Kasumi-1 (cell line): Measurements from ENCODE around the gene PLCB2.

Experiments used
- DNase-seq, 2 experiments: peaks; one replicate each; lab custom pipeline; 2025; lab: John Stamatoyannopoulos, UW

The PLCB2 gene

DNA sequence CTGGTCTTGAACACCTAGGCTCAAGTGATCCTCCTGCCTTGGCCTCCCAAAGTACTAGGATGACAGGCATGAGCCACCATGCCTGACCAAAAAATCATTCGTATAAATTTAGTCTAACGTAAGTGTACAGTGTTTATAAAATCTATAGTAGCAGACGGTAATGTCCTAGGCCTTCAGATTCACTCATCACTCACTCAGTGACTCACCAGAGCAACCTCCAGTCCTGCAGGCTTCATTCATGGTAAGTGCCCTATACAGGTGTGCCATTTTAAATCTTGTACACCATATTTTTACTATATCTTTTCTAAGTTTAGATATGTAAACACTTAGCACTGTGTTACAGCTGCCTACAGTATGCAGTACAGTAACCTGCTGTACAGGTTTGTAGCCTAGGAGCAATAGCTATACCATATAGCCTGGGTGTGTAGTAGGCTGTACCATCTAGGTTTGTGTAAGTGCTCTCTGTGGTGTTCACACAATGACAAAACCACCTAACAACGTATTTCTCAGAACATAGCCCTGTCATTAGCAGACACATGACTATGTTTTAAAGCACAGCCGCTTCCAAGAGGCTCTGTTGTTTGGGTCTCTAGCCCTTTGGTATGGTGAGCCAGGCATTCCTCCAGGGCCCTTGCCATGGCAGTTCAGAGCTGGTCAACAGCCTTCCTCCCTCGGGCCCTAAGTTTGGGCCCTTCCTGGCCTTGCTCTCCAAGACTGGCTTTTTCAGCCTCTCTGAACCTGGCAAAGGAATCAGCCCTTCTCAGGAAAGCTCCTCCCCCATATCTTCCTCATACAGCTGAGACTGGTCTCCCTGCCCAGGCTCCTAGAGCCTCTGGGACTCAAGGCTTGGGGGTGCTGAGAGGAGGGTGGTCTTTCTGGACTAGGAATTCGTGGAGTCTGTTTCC lies 34.9 kb upstream of the PLCB2 start:
- DNase-seq: no peak

DNA sequence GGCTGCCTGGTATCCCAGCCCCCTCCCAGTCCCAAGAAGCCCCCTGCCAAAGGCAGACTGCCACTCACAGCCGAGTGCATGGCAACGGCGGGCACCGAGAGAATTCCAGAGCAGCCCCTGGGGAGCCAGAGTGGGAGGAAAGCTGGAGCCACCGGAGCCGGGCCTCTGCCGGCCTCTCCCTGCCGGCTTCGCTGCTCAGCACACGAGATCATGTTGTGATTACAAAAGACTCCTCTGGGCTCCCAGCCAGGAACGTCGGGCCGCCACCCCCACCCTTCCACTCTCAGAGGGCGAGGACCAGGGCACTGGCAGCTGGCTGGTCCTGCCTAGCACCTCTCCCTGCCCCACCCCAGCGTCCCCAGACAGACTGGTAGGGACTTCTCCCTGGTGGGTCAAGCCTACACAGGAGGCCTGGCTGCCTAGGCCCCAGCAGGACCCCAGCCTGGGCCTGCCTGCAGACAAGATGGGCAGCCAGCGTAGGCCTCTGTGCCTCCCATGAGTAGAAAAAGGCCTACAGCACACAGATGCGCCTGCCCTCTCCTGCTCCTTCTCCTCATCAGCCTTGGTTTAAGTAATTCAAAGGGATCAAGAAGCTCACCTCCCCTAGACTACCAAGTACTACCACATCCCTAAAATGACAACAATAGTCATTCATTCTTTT lies 33.1 kb upstream of the PLCB2 start, which contains the start of gene CCDC9B:
CCDC9B (minus strand) TSS at position 200 of the 661 bp plus-strand sequence; CDS start at position 80, 120 bp downstream.
- peak in 1 of 2 experiments; percentile 28 for DNase-seq

DNA sequence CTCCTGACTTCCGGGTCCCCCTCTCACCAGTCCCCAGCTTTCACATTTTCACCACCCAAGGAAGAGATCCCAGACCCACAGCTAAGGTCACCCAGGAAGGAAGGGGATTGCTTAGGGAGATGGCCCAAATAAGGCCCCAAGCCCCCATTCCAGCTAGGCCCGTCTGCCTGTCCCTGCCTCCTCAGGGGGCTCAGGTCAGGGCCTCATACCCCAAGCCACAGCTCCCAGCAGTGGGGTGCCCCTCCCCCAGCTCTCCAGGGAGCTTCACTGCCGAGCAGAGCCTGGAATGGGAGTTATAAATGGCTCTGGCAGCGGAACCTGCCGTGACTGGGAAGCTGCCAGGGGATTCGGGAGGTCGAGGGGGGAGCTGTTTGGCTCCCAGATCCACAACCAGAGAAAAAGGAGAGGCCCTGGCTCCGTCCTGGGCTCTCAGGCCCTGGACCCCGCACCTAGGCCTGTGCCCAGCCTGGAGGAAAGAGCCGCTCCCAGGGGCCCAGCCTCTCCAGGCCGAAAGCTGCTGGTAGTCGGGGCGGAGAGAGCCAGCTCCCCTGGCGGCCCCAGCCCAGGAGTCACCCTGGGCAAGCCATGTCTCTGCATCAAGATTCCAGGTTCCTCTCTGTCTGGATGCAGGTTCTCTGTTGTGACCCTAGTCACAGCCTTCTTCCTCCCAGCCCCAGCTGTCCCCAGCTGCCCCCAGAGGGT lies 32.5 kb upstream of the PLCB2 start:
- DNase-seq: no peak

DNA sequence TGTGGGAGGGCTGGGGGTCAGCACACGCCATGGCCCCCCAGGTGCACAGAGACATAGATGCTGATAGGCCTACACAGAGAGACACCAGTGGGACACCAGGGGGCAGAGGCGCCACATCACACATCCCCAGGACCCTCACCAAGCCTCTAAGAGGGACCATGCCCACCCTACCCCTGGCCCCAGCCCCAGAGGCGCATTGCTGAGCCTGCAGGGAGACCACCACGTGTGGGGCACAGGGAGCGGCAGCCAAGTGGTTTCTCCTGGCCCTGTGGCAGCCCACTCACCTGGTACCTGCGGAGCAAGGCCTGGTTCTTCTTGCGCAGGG lies 31.8 kb upstream of the PLCB2 start:
- DNase-seq: no peak

DNA sequence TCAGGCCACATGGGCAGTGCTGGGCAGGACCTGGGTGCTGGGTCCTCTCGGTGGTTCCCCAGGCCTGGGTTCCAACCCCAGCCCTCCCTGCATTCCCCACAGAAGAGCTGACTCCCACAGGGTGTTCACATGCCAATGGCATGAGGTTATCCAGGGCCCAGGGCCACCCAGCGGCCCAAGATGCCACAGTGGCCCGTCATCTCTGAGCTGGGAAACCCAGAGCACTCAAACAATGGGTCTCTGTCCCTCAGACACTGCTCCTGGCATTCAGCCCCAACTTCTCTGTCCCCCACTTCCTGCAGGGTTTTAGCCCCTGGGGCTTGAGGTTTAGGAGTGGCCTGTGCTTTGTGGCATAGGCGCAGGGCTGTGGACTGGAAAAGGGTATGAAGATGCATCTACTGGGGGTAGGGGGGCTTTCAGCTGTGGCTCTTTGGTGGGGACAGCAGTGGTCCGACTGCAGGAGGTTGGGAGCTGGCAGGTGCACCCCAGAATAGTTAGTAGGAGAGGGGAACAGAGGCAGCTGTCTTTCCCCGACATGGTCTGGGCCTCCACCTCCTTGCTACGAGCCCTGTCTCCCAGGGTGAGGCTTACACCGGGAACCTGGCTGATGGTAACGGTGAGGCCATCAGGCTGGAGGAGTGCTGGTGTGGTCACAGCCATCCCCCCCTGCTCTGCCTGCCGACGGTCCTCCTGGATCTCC lies 31.3 kb upstream of the PLCB2 start:
- DNase-seq: no peak

DNA sequence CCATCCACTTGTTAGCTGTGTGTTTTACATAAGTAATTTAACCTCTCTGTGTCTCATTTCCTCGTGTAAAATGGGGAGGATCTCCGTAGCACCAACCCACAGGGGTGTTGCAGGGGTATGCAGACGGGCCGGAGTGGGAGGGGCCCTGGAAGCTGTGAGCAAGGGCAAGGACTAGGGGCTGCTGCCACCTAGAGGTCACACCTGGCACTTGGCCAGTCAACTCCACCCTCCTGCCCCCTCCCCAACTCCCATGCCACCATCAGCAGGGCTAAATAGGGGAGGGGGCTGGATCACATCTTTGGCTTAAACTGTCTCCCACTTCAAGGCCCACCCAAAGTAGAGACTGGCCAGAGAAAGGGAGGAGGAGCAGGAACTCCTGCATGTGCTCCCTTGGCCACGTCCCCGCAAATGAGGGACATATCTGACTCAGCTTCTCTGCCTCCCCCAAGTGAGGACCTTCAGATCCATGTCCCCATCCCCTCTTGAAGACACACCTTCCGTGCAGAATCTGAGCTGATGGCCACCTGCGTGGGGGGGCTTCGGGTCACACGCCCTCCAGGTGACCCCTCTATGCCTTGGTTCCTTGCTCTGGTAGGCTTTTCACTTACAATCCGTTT lies 30.4 kb upstream of the PLCB2 start:
- peak; percentile 58 to 71 for DNase-seq

DNA sequence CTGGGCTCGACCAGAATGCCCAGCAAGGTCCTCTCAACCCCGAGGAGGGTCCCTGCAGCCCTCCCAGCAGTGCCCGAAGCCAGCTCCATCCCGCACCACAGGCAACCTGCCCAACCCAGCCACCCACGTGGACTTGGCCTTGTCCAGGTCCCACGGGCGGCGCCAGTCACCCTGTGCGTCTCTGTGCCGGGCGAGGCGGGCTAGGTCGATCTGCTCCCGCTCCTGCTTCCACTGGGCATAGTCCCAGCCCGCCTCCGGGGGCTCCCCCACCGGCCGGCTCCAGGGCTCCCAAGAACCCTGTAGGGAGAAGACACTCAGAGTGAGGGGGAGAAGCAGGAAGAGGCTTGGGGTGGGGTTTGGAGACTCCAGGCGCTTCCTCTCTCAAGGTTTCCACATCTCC lies 29.9 kb upstream of the PLCB2 start:
- DNase-seq: no peak

DNA sequence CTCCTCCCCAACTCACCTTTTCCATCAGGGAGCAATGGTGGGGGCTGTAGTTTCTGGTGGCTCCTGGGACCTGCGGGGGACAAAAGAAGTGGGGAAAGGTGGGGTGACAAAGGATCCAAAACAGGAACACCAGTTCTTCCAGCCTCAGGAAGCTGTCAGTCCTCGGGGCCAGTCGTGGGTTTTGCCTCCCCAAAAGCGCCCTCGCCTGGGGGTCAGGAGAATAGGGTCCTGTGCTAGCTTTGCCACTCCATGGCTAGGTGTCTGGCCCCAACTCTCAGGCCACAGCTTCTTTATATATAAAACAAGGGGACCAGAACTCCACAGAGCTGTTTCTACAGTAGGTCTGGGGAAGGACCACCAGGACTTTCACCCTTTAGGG lies 29.0 kb upstream of the PLCB2 start:
- DNase-seq: no peak

DNA sequence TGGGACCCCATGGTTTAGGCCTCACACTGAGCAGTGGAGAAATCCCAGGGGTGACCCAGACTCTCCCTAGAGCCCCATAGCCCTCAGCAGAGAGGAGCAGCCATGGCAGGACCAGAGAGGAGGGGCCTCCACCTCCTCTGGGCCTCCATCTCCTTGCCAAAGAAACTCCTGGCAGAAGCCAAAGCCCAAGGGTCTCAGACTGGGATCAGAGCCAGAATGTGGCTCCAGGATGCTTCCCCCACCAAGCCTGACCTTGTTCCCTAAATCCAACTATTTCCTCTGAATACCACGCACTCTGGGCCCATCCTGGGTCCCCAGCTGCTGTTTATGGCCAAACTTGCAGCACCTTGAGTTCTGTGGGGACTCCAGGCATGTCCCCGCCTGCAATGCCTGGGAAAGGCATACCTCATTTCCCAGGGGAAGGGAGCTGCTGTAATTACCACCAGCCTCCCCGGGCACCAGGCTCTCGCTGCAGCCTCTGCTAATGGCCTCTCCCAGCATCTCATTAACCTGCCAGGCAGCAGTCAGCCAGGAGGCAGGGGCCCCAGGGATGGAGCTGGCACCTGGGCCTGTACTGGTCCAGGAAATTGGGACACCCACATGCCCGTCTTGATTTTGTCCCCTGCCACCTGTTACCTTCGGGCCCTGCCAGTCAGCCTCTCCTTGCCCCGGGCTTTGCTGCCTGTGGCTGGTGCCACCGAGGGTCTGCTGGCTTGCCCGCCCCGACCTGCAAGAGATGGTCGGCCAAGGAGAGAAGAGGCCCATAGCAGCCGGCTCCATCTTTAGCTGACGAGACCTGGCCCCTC lies 28.4 kb upstream of the PLCB2 start:
- DNase-seq: no peak

DNA sequence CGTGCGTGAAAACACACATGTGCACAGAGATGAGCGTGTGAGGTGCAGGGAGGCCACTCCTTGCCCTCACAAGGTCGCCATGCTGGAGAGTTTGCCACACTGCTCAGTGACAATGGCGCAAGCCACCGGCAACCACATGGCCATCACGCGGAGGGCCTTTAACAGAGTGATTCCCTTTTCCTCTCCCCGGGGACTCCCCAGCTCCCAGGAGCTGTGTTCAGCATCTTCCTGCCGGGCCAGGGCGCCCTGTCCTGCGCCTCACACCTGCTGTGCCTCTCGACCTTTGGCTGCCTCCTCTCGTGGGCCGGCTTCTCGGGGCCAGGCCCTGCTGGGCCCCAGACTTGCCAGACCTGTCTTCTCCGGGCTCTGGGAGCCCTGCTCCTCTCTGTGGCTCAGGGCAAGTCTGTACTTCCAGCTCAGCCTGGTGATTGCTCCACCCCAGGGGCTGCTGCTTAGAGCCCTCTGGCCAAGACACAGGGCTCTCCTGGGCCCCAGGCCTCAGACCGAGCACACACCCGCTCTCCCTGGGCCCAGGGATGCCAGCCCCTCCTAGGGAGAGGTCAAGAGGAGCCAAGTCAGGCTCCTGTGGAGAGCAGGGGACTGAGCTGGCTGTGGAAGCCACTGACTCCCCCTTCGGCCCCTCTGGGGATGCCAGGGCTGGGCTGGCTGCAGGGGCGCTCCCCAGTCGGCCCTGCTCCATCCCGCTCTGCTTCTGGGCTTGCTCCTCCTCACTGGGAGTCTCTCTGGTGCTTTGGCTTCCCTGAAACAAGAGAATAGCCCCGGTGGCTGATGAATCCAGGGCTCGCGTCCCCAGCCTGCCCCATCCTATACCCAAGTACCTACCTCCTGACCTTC lies 27.4 kb upstream of the PLCB2 start:
- no peak for DNase-seq

DNA sequence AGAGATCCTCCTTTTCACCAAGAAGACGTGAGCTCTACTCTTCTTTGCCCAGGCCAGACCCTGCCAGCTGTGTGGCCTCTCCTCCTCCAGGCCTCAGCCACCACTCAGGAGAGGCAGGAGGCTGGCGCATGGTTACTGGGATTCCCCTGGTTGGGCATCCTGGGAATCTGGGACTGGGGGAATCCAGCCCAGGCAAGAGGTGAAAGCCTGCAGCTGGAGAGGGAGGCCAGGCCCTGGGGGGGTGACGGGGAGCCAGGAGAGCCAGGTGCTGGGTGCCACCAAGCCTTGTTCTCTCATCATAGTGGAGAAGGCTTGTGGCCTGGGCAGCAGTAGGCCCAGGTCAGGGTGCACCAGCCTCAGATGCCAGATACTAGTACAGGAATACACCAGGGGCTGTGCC lies 26.8 kb upstream of the PLCB2 start:
- no peak for DNase-seq

DNA sequence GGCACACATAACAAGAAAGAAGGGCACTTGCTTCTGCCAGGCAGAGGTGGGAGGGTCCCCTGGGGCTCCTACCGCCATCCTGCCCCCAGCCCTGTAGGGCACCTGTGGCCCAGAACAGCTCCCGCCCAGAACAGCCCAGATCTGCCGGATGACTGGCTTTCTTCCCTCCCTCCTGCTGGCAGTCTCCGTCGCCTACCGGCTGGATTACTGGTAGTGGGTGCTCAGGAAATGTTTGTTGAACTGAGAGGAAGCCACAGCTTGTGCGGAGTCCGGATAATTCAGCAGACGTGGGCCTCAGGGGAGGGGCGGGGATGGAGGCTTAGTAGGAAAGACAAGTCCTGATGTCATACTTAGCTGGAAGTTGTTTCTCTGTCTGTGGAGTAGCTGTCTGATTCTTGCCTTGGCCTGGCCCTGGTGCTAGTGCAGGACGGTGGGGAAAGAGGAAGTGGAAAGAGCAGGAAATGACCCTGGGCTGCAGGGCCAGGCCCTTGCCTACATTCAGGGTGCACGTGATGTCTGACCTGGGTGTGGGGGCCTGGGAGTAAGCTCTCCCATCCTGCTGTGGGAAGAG lies 26.3 kb upstream of the PLCB2 start:
- peak; percentile 92 to 95 for DNase-seq

DNA sequence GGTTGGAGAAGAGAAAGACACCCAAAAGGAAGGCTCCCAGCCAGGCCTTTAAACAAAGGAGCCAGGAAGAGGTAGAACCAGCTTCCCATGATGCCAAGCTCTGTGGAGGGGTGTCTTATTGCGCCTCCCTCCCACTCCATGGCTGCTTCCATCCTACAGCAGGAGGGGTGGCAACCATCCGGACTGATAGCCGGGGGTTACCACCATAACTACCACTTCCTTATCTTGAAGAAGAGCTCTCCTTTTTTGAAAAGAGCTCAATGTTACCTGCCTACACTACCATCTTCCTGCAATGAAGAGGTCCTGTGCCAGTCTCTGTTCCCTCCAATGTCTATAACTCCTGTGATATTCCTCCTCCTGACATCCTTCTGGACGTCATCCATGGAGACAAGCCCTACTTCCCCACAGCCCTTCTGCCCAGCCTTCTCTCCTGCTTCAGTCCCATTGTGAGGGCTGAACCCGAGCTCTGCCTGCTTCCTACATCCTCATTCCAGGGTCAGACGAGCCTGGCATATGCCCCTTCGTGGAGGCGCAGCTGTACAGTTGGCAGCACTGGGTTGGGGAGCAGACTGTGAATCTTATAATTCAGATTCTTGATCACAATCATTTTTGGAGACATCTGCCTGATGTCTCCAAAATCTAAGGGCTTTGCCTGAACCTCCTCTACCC lies 24.5 kb upstream of the PLCB2 start:
- DNase-seq: no peak

DNA sequence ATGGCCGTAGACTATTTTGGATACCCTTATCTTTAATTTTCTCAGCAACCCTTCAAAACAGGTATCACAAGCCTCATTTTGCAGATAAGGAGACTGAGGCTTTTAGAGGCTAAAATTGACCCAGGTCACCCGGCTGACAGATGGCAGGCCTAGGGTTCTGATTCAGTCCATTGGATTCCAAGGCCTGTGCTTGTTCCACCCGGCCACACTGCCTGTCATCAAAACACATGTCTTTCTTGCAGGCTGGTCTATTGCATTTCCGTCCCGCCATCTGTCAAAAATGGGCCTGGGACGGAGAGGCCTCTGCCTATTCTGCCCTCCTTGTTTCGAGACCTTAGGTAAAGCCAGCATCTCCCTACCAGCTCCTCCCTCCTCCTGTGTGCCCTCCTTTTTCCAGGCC lies 23.9 kb upstream of the PLCB2 start:
- DNase-seq: no peak

DNA sequence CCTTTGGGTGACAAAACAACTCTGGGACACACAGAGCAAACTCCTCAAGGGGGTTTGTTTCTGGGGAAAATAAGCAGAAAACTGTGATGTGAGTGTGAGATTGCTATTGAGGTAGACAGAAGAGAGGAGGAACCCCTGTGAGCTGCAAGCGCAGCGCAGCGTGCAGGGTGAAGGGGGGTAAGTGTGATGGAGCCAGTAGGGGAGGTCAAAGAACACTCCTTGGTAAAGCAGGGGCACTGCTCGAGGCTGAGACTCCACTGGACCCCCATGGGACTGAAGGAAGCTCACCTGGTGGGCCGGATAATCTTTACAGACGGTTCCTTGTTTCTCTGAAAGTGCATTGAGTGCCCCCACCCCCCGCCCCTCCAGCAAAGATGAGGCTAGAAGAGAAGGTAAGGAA lies 23.3 kb upstream of the PLCB2 start:
- no peak for DNase-seq

DNA sequence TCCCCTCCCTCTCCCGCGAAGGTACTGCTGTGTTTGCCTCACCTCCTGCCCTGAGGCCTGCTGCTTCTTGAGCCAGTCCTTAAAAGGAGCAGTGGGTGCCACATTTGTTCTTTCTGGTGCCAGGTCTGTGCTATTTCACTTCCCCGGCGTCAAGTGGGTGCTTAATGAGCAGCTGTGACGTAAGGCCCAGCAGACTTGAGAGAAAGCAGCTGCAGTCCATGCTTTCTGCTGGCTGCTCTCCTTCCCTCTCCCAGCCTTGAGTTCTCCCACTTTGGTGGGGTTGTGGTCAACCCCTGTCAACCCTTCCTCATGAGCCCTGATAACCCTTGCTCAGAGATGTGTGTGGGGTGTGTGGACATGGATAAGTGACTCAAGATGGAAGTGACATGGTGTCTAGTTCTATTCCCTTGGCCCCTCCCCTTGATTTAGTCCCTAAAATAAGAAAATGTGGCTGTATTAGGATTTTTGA lies 22.7 kb upstream of the PLCB2 start:
- no peak for DNase-seq

DNA sequence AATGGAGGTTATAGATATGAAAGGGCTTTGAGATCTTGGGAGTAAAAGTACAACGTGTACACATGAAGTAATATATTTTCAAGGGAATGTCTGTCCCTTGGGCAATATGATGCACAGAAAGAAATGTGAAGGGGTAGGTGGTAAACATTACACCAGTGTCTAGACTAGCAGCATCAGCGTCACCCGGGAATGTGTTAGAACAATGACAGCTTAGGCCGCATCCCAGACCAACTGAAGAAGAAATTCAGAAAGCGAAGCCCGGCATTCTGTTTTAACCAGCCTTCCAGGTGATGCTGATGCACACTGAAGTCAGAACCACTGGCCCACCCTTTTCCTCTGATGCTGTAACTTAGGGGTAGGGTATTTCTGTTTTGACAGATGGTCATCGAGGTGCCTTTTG lies 22.1 kb upstream of the PLCB2 start:
- no peak for DNase-seq

DNA sequence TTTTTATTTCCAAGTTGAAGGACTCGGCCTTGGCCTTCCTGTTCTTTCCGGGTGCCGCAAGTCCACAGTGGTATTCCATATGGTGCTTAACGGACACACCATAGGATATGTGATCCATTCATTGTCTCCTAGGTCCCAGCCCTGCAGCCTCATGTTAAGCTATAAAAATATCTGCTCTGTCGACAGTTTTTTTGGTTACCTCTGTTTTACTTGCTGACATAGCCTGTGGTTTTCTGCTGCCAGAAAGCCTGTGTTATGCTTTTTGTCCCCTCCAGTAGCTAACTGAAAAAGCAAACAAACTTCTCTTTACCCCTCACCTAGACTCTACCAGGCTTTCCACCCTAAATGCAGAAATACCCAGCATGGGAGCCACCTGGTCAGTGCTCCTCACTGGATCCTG lies 21.0 kb upstream of the PLCB2 start:
- no peak for DNase-seq

DNA sequence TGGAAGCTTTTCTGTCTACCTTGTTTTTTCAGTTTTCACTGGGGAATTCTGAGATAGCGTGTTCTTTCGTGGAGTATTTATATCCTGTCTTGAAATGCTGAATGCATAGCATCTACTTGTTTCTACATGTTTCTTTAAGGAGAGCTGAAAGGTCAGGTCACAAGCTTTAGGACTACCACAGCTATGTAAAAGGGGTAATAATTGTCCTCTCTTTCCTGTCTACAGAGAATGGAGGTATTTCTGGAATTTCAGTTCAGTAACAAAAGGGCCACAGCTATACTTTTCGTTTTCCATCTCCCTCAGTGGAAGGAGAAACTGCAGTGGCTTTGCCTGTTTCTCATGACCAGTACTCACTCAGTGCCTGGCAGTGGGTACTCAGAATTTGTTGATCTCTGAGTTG lies 20.4 kb upstream of the PLCB2 start:
- DNase-seq: no peak
